WTC11 (cell line): ENCODE results near the gene ARMC6. TPM values are rescaled to one million over a fixed set of nuclear protein-coding genes. Genes with fewer than 3 reads are reported as not detected.

Experiments
- ATAC-seq: fragments of 200-7000 bp; cut with Tn5 transposase; 2 replicates; pipeline ENCODE4 v1.10.0; 2021; ENCODE audit warnings: mild to moderate bottlenecking, moderate library complexity
- CTCF ChIA-PET: fragments of 300-600 bp; sonication (Branson Sonifier 250); formaldehyde crosslinking; loops from one replicate; lab custom pipeline; 2021; ENCODE audit warnings: antibody characterized with exemption; lab: Charles Lee
- POLR2A ChIA-PET: fragments of 350-600 bp; sonication (Branson Sonifier 250); formaldehyde crosslinking; loops from one replicate; lab custom pipeline; 2021; ENCODE audit warnings: antibody characterized with exemption; lab: Charles Lee
- DNase-seq: peaks from one replicate; pipeline ENCODE4 v3.0.0; 2021; ENCODE audit warnings: low spot score
- H3K27ac Mint-ChIP-seq: 2 replicates; pipeline ENCODE4 v1.8.0; 2021; ENCODE audit warnings: mixed read lengths
- H3K27me3 Mint-ChIP-seq: 2 replicates; pipeline ENCODE4 v1.8.0; 2021; ENCODE audit warnings: low read depth, mild to moderate bottlenecking, moderate library complexity, mixed read lengths
- H3K36me3 Mint-ChIP-seq: 2 replicates; pipeline ENCODE4 v1.8.0; 2021; ENCODE audit warnings: mixed read lengths
- H3K4me1 Mint-ChIP-seq: 2 replicates; pipeline ENCODE4 v1.8.0; 2022; ENCODE audit warnings: mixed read lengths
- H3K4me3 Mint-ChIP-seq: 2 replicates; pipeline ENCODE4 v1.8.0; 2021; ENCODE audit warnings: mild to moderate bottlenecking, moderate library complexity, mixed read lengths
- H3K9me3 Mint-ChIP-seq: 2 replicates; pipeline ENCODE4 v1.8.0; 2021; ENCODE audit warnings: mixed read lengths
- GABPB1 ChIP-seq: sonication (generic); formaldehyde crosslinking; IDR thresholded peaks from 2 replicates; pipeline ENCODE4 v1.8.1; 2023; ENCODE audit warnings: mild to moderate bottlenecking, missing genetic modification reagents
- IRF2 ChIP-seq: sonication (generic); formaldehyde crosslinking; IDR thresholded peaks from 2 replicates; pipeline ENCODE4 v1.8.0; 2022; ENCODE audit warnings: low read depth, missing genetic modification reagents, borderline replicate concordance
- KAT7 ChIP-seq: sonication (generic); formaldehyde crosslinking; IDR thresholded peaks from 2 replicates; pipeline ENCODE4 v1.8.1; 2023; ENCODE audit warnings: missing genetic modification reagents, mild to moderate bottlenecking, borderline replicate concordance
- PRRX2 ChIP-seq: fragments of 250-450 bp; sonication (Bioruptor Pico); IDR thresholded peaks from 2 replicates; pipeline ENCODE4 v1.8.0; 2021; ENCODE audit warnings: mild to moderate bottlenecking
- ZNF263 ChIP-seq: sonication (generic); formaldehyde crosslinking; IDR thresholded peaks from 2 replicates; pipeline ENCODE4 v1.8.1; 2022; ENCODE audit warnings: low read depth, mild to moderate bottlenecking, moderate library complexity, missing genetic modification reagents
- ZNF423 ChIP-seq: fragments of 250-450 bp; sonication (Bioruptor Pico); IDR thresholded peaks from 2 replicates; pipeline ENCODE4 v2.1.2; 2022; ENCODE audit warnings: mild to moderate bottlenecking, moderate library complexity
- total RNA-seq: library from RNA; stranded (reverse); gene quantifications from 3 replicates; pipeline ENCODE4 v1.2.3, GENCODE V29; 2021
- TF ChIP-seq, protein P1 (sequence below): sonication (generic); formaldehyde crosslinking; IDR thresholded peaks from 2 replicates; pipeline ENCODE4 v1.8.0; 2023; ENCODE audit warnings: missing genetic modification reagents
- TF ChIP-seq, protein P2 (sequence below): sonication (generic); formaldehyde crosslinking; IDR thresholded peaks from 2 replicates; pipeline ENCODE4 v1.8.1; 2023; ENCODE audit warnings: mild to moderate bottlenecking, missing genetic modification reagents, borderline replicate concordance
- TF ChIP-seq, protein P3 (sequence below): sonication (generic); formaldehyde crosslinking; IDR thresholded peaks from 2 replicates; pipeline ENCODE4 v1.8.1; 2023; ENCODE audit warnings: mild to moderate bottlenecking, missing genetic modification reagents, moderate library complexity
- TF ChIP-seq, protein P4 (sequence below): sonication (generic); formaldehyde crosslinking; IDR thresholded peaks from 2 replicates; pipeline ENCODE4 v1.8.1; 2022; ENCODE audit warnings: missing genetic modification reagents, borderline replicate concordance
- TF ChIP-seq, protein P5 (sequence below): sonication (generic); formaldehyde crosslinking; IDR thresholded peaks from 2 replicates; pipeline ENCODE4 v1.8.1; 2023; ENCODE audit warnings: mild to moderate bottlenecking, missing genetic modification reagents, moderate library complexity
- TF ChIP-seq, protein P6 (sequence below): sonication (generic); formaldehyde crosslinking; IDR thresholded peaks from 2 replicates; pipeline ENCODE4 v1.8.0; 2023; ENCODE audit warnings: missing genetic modification reagents, mild to moderate bottlenecking, borderline replicate concordance

ARMC6 gene
- total RNA-seq, 1 experiment from 2014 or later = 58.8 TPM

DNA sequence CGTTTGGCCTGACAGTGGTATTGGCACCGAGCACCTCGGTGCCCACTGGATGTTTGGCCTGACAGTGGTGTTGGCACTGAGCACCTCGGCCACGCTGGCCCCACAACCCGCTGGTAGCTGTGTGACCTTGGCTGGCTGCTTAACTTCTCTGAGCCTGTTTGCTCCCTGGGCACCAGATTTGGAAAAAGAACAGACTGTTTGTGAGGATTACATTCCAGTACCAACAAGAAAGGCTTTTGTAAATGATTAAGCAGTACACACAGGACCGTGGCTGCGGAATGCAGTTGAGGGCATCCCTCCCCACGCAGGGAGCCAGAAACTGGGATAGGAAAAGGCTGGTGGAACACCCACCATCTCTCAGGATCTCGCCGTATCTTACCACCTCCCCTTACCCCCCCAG, 62.3 kb downstream of the ARMC6 start:
- ChIA-PET POLR2A (no interaction called here), CTCF (interaction anchor here (2.1 kb wide), 1 partner anchor 20 kb away, joined by 9 read pairs; no protein-coding TSS in a partner anchor)
- H3K9me3 Mint-ChIP-seq = no peaks in the 10 kb centered on the region
- no peaks in the 10 kb centered on the region for H3K36me3 Mint-ChIP-seq
- no peak for ATAC-seq
- no peak overlapping the region for H3K27ac Mint-ChIP-seq
- DNase-seq = no peak
- no peak for TF ChIP-seq PRRX2 (CRISPR knock-in tag)
- TF ChIP-seq, protein P1, sequence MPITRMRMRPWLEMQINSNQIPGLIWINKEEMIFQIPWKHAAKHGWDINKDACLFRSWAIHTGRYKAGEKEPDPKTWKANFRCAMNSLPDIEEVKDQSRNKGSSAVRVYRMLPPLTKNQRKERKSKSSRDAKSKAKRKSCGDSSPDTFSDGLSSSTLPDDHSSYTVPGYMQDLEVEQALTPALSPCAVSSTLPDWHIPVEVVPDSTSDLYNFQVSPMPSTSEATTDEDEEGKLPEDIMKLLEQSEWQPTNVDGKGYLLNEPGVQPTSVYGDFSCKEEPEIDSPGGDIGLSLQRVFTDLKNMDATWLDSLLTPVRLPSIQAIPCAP (CRISPR knock-in tag) = no peak
- TF ChIP-seq, protein P2, sequence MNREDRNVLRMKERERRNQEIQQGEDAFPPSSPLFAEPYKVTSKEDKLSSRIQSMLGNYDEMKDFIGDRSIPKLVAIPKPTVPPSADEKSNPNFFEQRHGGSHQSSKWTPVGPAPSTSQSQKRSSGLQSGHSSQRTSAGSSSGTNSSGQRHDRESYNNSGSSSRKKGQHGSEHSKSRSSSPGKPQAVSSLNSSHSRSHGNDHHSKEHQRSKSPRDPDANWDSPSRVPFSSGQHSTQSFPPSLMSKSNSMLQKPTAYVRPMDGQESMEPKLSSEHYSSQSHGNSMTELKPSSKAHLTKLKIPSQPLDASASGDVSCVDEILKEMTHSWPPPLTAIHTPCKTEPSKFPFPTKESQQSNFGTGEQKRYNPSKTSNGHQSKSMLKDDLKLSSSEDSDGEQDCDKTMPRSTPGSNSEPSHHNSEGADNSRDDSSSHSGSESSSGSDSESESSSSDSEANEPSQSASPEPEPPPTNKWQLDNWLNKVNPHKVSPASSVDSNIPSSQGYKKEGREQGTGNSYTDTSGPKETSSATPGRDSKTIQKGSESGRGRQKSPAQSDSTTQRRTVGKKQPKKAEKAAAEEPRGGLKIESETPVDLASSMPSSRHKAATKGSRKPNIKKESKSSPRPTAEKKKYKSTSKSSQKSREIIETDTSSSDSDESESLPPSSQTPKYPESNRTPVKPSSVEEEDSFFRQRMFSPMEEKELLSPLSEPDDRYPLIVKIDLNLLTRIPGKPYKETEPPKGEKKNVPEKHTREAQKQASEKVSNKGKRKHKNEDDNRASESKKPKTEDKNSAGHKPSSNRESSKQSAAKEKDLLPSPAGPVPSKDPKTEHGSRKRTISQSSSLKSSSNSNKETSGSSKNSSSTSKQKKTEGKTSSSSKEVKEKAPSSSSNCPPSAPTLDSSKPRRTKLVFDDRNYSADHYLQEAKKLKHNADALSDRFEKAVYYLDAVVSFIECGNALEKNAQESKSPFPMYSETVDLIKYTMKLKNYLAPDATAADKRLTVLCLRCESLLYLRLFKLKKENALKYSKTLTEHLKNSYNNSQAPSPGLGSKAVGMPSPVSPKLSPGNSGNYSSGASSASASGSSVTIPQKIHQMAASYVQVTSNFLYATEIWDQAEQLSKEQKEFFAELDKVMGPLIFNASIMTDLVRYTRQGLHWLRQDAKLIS = no peak
- TF ChIP-seq, protein P3, sequence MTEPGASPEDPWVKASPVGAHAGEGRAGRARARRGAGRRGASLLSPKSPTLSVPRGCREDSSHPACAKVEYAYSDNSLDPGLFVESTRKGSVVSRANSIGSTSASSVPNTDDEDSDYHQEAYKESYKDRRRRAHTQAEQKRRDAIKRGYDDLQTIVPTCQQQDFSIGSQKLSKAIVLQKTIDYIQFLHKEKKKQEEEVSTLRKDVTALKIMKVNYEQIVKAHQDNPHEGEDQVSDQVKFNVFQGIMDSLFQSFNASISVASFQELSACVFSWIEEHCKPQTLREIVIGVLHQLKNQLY (CRISPR knock-in tag) = no peak
- TF ChIP-seq ZNF423 (CRISPR knock-in tag) = no peak
- TF ChIP-seq, protein P4, sequence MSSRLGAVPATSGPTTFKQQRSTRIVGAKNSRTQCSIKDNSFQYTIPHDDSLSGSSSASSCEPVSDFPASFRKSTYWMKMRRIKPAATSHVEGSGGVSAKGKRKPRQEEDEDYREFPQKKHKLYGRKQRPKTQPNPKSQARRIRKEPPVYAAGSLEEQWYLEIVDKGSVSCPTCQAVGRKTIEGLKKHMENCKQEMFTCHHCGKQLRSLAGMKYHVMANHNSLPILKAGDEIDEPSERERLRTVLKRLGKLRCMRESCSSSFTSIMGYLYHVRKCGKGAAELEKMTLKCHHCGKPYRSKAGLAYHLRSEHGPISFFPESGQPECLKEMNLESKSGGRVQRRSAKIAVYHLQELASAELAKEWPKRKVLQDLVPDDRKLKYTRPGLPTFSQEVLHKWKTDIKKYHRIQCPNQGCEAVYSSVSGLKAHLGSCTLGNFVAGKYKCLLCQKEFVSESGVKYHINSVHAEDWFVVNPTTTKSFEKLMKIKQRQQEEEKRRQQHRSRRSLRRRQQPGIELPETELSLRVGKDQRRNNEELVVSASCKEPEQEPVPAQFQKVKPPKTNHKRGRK = no peak
- no peak for TF ChIP-seq ZNF263 (CRISPR knock-in tag)
- no peak for TF ChIP-seq KAT7 (CRISPR knock-in tag)
- peaks cover 5% of the 10 kb centered on the region for H3K4me1 Mint-ChIP-seq
- H3K4me3 Mint-ChIP-seq = no peak overlapping the region
- H3K27me3 Mint-ChIP-seq = peaks cover 22% of the 10 kb centered on the region

DNA sequence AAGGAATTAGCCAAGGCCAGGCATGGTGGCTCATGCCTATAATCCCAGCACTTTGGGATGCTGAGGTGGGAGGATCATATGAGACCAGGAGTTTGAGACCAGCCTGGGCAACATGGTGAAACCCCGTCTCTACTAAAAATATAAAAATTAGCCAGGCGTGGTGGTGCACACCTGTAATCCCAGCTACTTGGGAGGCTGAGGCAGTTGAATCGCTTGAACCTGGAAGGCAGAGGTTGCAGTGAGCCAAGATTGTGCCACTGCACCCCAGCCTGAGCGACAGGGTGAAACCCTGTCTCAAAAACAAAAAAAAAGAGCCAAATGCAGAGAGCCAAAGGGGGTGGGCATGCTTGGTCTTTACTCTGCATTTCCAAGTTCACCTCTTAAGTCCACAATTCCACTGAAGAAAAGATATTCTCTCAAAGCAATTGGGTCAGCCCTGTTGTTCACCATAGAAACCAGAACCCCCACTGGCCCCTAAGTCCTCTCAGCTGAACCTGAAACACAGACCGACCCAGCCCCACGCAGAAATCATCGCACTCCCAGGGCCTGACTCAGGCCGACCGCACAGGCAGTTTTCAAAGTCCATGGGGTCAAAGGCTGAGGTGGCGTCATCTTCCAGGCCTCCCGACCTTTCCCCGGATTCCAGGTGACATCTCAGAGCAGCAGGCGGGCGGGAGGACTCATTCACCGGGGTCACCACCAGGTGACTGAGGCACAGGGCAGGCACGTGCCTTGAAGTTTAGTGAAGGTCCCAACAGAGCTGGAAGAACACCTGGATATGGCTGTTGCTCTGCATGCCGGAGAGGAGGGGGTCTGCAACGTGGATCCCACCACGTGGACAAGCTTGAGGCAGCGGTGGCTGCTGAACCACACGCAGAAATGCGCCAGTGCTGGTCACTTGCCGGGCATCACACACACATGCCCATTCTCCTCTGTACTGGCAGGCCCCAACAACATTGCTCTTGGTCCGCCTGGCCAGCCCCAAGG, 63.5 kb downstream of the ARMC6 start:
- Mint-ChIP-seq H3K4me1 (no peaks in the 10 kb centered on the region), H3K36me3 (no peaks in the 10 kb centered on the region), H3K9me3 (no peaks in the 10 kb centered on the region), H3K4me3 (no peak overlapping the region), H3K27ac (no peak overlapping the region), H3K27me3 (peaks cover 23% of the 10 kb centered on the region)
- CTCF ChIA-PET = interaction anchor here (0.6 to 0.8 kb wide), 3 partner anchors 9 to 11 kb away, joined by 3 to 4 read pairs (median 3); no protein-coding TSS in a partner anchor
- POLR2A ChIA-PET = interaction anchor here (0.5 kb wide), 1 partner anchor 105 kb away, joined by 3 read pairs; no protein-coding TSS in a partner anchor
- no peak for DNase-seq
- ATAC-seq = no peak
- TF ChIP-seq GABPB1 (CRISPR knock-in tag) = peak; percentile 90
- TF ChIP-seq, protein P5, sequence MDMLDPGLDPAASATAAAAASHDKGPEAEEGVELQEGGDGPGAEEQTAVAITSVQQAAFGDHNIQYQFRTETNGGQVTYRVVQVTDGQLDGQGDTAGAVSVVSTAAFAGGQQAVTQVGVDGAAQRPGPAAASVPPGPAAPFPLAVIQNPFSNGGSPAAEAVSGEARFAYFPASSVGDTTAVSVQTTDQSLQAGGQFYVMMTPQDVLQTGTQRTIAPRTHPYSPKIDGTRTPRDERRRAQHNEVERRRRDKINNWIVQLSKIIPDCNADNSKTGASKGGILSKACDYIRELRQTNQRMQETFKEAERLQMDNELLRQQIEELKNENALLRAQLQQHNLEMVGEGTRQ = no peak

DNA sequence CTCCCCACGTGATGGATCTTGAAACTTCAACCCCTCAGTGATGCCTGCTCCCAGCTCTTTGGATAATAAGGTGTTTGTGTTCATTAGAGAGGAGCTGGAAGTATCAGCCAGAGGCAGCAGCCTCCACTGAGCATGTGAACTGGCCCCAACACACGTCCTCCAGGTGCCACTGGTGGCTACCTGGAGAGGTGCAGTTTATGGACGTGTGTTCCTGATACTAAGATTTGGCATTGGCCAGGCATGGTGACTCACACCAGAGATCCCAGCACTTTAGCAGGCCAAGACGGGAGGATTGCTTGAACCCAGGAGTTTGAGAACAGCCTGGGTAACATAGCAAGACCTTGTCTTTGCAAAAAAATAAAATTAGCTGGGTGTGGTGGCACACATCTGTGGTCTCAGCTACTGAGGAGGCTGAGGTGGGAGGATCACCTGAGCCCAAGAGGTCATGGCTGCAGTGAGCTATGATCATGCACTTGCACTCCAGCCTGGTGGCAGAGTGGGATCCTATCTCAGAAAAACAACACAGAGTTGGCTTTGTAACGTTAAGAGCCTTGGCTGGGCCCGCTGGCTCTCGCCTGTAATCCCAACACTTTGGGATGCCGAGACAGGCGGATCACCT, 64.8 kb downstream of the ARMC6 start:
- no peak for ATAC-seq
- ChIA-PET CTCF (interaction anchor here (0.6 to 2.2 kb wide), 4 partner anchors 9 to 25 kb away, joined by 3 to 13 read pairs (median 4); no protein-coding TSS in a partner anchor), POLR2A (interaction anchor here (0.5 kb wide), 1 partner anchor 106 kb away, joined by 3 read pairs; no protein-coding TSS in a partner anchor)
- Mint-ChIP-seq H3K4me3 (no peak overlapping the region), H3K4me1 (no peaks in the 10 kb centered on the region), H3K36me3 (no peaks in the 10 kb centered on the region), H3K9me3 (no peaks in the 10 kb centered on the region), H3K27ac (0 out of 2 replicates have a peak overlapping the region, but pooled peaks have one; percentile 49), H3K27me3 (peaks cover 19% of the 10 kb centered on the region)
- no peak for DNase-seq
- TF ChIP-seq IRF2 = no peak
- TF ChIP-seq, protein P6, sequence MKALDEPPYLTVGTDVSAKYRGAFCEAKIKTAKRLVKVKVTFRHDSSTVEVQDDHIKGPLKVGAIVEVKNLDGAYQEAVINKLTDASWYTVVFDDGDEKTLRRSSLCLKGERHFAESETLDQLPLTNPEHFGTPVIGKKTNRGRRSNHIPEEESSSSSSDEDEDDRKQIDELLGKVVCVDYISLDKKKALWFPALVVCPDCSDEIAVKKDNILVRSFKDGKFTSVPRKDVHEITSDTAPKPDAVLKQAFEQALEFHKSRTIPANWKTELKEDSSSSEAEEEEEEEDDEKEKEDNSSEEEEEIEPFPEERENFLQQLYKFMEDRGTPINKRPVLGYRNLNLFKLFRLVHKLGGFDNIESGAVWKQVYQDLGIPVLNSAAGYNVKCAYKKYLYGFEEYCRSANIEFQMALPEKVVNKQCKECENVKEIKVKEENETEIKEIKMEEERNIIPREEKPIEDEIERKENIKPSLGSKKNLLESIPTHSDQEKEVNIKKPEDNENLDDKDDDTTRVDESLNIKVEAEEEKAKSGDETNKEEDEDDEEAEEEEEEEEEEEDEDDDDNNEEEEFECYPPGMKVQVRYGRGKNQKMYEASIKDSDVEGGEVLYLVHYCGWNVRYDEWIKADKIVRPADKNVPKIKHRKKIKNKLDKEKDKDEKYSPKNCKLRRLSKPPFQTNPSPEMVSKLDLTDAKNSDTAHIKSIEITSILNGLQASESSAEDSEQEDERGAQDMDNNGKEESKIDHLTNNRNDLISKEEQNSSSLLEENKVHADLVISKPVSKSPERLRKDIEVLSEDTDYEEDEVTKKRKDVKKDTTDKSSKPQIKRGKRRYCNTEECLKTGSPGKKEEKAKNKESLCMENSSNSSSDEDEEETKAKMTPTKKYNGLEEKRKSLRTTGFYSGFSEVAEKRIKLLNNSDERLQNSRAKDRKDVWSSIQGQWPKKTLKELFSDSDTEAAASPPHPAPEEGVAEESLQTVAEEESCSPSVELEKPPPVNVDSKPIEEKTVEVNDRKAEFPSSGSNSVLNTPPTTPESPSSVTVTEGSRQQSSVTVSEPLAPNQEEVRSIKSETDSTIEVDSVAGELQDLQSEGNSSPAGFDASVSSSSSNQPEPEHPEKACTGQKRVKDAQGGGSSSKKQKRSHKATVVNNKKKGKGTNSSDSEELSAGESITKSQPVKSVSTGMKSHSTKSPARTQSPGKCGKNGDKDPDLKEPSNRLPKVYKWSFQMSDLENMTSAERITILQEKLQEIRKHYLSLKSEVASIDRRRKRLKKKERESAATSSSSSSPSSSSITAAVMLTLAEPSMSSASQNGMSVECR (CRISPR knock-in tag) = no peak
- TF ChIP-seq, protein P4 = no peak
